BJ (cell line): Measurements from ENCODE around the gene SLC25A29. TPM values are rescaled to one million over a fixed set of nuclear protein-coding genes. Genes with fewer than 3 reads are reported as not detected.

ENCODE experiments used
- CTCF ChIA-PET: fragments of 350-600 bp; formaldehyde crosslinking; extraction: SDS; loops from one replicate; lab custom pipeline; 2021; ENCODE audit warnings: antibody characterized with exemption, inconsistent platforms; lab: Yijun Ruan, JAX
- POLR2A ChIA-PET: fragments of 300-600 bp; sonication (Branson Sonifier 250); formaldehyde crosslinking; extraction: SDS; loops from one replicate; lab custom pipeline; 2021; ENCODE audit warnings: antibody characterized with exemption; lab: Charles Lee
- DNase-seq: peaks from one replicate; pipeline ENCODE4 v3.0.0-alpha.2; 2011; ENCODE audit warnings: low read depth
- H3K27me3 ChIP-seq: 2 replicates; pipeline ENCODE4 v1.6.0; 2011; ENCODE audit warnings: low read length; ENCODE audit not compliant: control insufficient read depth, insufficient read depth
- H3K36me3 ChIP-seq: 2 replicates; pipeline ENCODE4 v1.5.1; 2011; ENCODE audit warnings: low read length; ENCODE audit not compliant: control insufficient read depth, insufficient read depth
- H3K4me3 ChIP-seq: 2 replicates; pipeline ENCODE4 v1.5.1; 2011; ENCODE audit warnings: low read depth, mild to moderate bottlenecking, control low read depth, low read length
- CTCF ChIP-seq: IDR thresholded peaks from 2 replicates; pipeline ENCODE4 v1.5.1; 2011; ENCODE audit warnings: low read depth, mild to moderate bottlenecking, control low read depth, inconsistent platforms, low read length, moderate library complexity; ENCODE audit not compliant: insufficient read depth
- polyA plus RNA-seq: library from polyadenylated mRNA; depleted of rRNA; stranded (reverse); fragments of >200 nt; gene quantifications from 2 replicates; pipeline ENCODE4 v1.2.3, GENCODE V29; 2011

SLC25A29 gene
- polyA plus RNA-seq, 1 experiment: 16.4 TPM

DNA sequence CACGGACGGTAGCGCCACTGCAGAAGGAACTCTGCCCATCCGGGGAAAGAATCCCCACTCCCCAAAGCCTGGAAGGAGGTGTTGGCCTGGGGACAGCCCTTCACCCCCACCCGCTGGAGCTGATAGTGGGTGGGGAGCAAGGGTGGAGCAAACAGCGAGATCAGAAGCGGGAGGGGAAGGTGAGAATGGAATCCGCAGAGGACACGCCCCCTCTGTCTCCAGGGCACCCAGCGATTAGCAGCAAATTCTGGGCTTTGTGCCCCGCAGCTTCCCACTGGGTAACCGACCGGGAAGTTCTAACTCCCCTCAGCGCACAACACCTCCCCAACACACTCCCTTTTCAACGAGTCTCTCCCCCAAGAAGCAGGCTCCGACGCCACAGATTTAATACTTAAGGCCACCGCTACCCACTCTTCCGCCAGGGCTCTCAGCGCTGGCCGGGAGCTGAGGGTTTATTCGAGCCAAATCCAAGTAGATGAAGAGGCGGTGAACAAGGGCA is 1.4 kb downstream of the SLC25A29 start:
- DNase-seq: no peak
- H3K4me3 ChIP-seq: peak overlapping the region; percentile 70
- H3K36me3 ChIP-seq: no peaks in the 10 kb centered on the region
- POLR2A ChIA-PET: interaction anchor here (0.5 kb wide), 1 partner anchor 9 kb away, joined by 5 read pairs; no protein-coding TSS in a partner anchor
- CTCF ChIA-PET: interaction anchor here (0.6 to 3.4 kb wide), 5 partner anchors 11 to 167 kb away, joined by 3 to 24 read pairs (median 3); no protein-coding TSS in a partner anchor
- no peaks in the 10 kb centered on the region for H3K27me3 ChIP-seq
- no peak for TF ChIP-seq CTCF

DNA sequence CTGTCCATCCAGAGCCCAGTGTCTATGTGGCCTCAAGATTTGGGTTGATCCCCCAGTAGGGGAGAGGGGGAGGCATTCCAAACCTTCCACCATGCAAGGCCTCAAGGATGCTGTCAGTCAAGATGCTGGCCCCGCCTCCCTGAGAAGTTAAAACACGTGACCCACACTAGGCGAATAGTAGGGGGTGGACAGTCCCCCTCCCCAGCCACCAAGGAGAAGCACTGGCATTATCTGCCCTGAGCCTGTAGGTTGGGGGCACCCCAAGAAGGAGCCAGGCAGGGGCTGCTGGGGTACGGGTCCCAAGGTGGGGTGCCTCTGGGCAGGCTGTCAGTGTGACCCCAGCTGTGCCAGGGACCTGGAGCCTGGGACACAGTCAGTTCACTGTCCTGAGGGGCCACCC is 2.3 kb downstream of the SLC25A29 start:
- POLR2A ChIA-PET: no interaction called here
- Histone ChIP-seq H3K36me3 (no peaks in the 10 kb centered on the region), H3K27me3 (no peaks in the 10 kb centered on the region), H3K4me3 (no peak overlapping the region)
- TF ChIP-seq CTCF: no peak
- CTCF ChIA-PET: interaction anchor here (0.6 to 3.4 kb wide), 9 partner anchors 10 to 68 kb away, joined by 3 to 24 read pairs (median 6); no protein-coding TSS in a partner anchor
- DNase-seq: no peak

- ChIA-PET CTCF (interaction anchor here (0.8 to 3.4 kb wide), 15 partner anchors 10 to 85 kb away, joined by 3 to 24 read pairs (median 5); no protein-coding TSS in a partner anchor), POLR2A (no interaction called here)
- Histone ChIP-seq H3K27me3 (no peaks in the 10 kb centered on the region), H3K36me3 (no peaks in the 10 kb centered on the region), H3K4me3 (no peak overlapping the region)
- TF ChIP-seq CTCF: peak; percentile 79
- DNase-seq: no peak
Observed at GRCh38 chr14:100303179-100303578, 3.1 kb downstream of the SLC25A29 start.

- Histone ChIP-seq H3K36me3 (no peaks in the 10 kb centered on the region), H3K4me3 (no peak overlapping the region), H3K27me3 (no peaks in the 10 kb centered on the region)
- no peak for TF ChIP-seq CTCF
- DNase-seq: no peak
- ChIA-PET POLR2A (no interaction called here), CTCF (interaction anchor here (0.8 to 3.4 kb wide), 14 partner anchors 10 to 86 kb away, joined by 3 to 24 read pairs (median 4); no protein-coding TSS in a partner anchor)
Observed at GRCh38 chr14:100302616-100303015, 3.6 kb downstream of the SLC25A29 start.

DNA sequence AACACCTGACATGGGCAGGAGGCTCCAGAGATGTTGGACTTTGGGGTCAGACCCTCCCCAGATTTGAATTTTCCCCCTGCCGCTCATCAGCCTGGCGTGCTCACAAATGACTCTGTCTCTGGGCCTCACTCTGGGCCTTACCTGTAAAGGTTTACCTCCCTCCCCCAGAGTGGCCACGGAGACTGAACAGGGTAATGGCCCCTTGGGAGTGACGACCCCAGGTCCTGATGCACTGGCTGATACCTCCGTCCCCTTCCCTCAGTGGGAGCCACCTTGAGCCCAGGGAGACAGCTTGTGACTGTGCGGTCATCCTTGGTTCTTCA is 7.0 kb downstream of the SLC25A29 start:
- POLR2A ChIA-PET: no interaction called here
- CTCF ChIA-PET: interaction anchor here (1.2 to 7.5 kb wide), 2 partner anchors 13 to 86 kb away, joined by 3 to 58 read pairs; no protein-coding TSS in a partner anchor

More for the DNA sequence above, 7.0 kb downstream of the SLC25A29 start:
- H3K27me3 ChIP-seq: no peaks in the 10 kb centered on the region
- DNase-seq: no peak
- no peak overlapping the region for H3K4me3 ChIP-seq
- no peak for TF ChIP-seq CTCF
- no peaks in the 10 kb centered on the region for H3K36me3 ChIP-seq
